Esophagus squamous epithelium (tissue), 5 donors: ENCODE measurements around the gene FOXQ1. TPM values are rescaled to one million over a fixed set of nuclear protein-coding genes. Genes with fewer than 3 reads are reported as not detected.

Experiments
- DNase-seq: peaks from one replicate; lab custom pipeline; 2025; lab: John Stamatoyannopoulos, UW
- H3K27ac ChIP-seq, 4 donors: fragments of 200-600 bp; sonication (generic); one replicate each; pipeline ENCODE4 v1.5.1; 2016 to 2019; ENCODE audit warnings: mild to moderate bottlenecking in 1 of 4
- H3K27me3 ChIP-seq, 4 donors: fragments of 200-600 bp; sonication (generic); 1 replicate in 3 of 4; 2 replicates in 1 of 4; pipeline versions ENCODE4 v1.5.1 to v1.6.0; 2017 to 2021; ENCODE audit warnings: antibody characterized with exemption in 1 of 4
- H3K36me3 ChIP-seq, 3 donors: fragments of 200-600 bp; sonication (generic); one replicate each; pipeline ENCODE4 v1.5.1; 2016 to 2019
- H3K4me1 ChIP-seq, 3 donors: fragments of 200-600 bp; sonication (generic); one replicate each; pipeline ENCODE4 v1.5.1; 2017 to 2019
- H3K4me3 ChIP-seq, 4 donors: fragments of 200-600 bp; sonication (generic); 1 replicate in 3 of 4; 2 replicates in 1 of 4; pipeline ENCODE4 v1.5.1; 2016 to 2019; ENCODE audit warnings: mild to moderate bottlenecking in 2 of 4, moderate library complexity in 1 of 4
- H3K9me3 ChIP-seq, 3 donors: fragments of 200-600 bp; sonication (generic); one replicate each; pipeline ENCODE4 v1.5.1; 2016 to 2019
- CTCF ChIP-seq, 6 experiments: fragments of 450-650 bp in 4 of 6; fragments of 200-600 bp in 2 of 6; sonication (generic) in 2 of 6; IDR thresholded peaks; one replicate each; pipeline ENCODE4 v1.5.1; 2016 to 2019; ENCODE audit warnings: antibody characterized with exemption in 6 of 6, mild to moderate bottlenecking in 4 of 6, moderate library complexity in 4 of 6
- POLR2A ChIP-seq, 4 donors: fragments of 450-650 bp; IDR thresholded peaks; one replicate each; pipeline ENCODE4 v1.6.1; 2017; ENCODE audit warnings: antibody characterized with exemption in 4 of 4, mild to moderate bottlenecking in 4 of 4, moderate library complexity in 3 of 4
- WGBS, 2 donors: methylation state at CpG; one replicate each; pipeline ENCODE4 v1.1.5; 2018; 5-methylcytosine and 5-hydroxymethylcytosine counted together
- intact Hi-C: fragments of 100-400 bp; cut with DNase I; formaldehyde crosslinking; loops from one replicate; pipeline ENCODE4 v1.15.0; 2022
- total RNA-seq, 4 donors: library from RNA; depleted of rRNA; stranded (reverse); fragments of >200 nt; gene quantifications; one replicate each; pipeline ENCODE4 v1.1.0, GENCODE V29; 2016
- donor health status: DM: yes; HTN: yes; CAD: no.

FOXQ1 gene, protein sequence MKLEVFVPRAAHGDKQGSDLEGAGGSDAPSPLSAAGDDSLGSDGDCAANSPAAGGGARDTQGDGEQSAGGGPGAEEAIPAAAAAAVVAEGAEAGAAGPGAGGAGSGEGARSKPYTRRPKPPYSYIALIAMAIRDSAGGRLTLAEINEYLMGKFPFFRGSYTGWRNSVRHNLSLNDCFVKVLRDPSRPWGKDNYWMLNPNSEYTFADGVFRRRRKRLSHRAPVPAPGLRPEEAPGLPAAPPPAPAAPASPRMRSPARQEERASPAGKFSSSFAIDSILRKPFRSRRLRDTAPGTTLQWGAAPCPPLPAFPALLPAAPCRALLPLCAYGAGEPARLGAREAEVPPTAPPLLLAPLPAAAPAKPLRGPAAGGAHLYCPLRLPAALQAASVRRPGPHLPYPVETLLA
- 10 to 100 TPM in 3 of 4 donors, 1 to 10 TPM in 1; 8.1 to 13.0 (median 10.7) TPM for total RNA-seq

DNA sequence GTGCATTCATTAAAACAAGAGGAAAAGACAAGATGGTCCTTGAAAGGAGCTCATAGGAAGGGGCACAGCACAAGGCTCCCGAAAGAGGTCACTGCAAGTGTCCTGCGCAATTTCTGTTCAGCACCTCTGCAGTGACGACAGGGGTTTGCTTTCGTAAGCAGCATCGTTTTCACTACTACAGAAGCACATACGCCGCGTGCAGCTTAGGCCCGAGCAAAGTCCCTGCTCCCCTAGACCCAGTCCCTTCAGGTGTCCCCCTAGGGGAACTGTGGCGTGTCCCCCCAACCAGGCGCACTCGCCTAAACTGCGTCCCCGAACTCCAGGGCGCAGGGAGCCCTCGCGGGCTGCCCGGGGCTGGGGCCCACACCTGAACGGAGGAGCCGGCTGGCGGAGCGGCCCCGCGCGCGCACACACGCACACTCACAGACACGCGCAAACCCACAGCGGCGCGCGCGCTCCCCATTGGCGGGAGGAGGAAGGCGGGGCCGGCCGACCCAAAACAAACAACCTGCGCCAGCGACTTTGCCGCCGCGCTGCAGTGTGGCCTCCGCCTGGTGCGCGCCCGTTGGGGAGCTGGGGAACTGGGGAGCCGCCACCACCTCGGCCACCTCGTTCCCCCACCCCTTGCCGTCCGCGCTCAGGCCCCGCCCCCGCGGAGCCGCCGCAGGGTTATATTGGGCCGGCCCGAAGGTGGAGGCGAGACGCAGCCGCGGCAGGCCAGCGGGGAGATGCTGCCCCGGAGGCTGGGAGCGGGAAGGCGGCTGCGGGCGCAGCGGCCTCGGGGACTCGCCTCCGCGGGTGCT lies at the start of gene FOXQ1:
FOXQ1 (plus strand) TSS at position 699 of the 803 bp plus-strand sequence. CDS start 607 bp downstream, outside the sequence.
- WGBS, 2 donors: 0% methylated on average over 6 to 19 of the region's 75 CpGs
- TF ChIP-seq CTCF (IDR thresholded peaks at IDR 0.05): no peak
- TF ChIP-seq POLR2A (IDR thresholded peaks at IDR 0.05): peak in 3 of 4 donors; percentile 4 to 87 (median 86)
- peaks cover 0 to 78% (median 0%) of the 10 kb centered on the region in 4 donors for H3K27me3 ChIP-seq
- DNase-seq: no peak
- peak within 1 kb of the TSS; percentile 62 to 75 (median 66) for H3K4me3 ChIP-seq
- intact Hi-C loops: no loop called here
- no peaks in the 10 kb centered on the region for H3K9me3 ChIP-seq
- H3K4me1 ChIP-seq: peaks cover 7 to 60% (median 9%) of the 10 kb centered on the region in 3 donors
- peak within 1 kb of the TSS; percentile 88 to 95 (median 92) for H3K27ac ChIP-seq
- no peaks in the 10 kb centered on the region for H3K36me3 ChIP-seq

GRCh38 chr6:1262704-1263038 lies 49.2 kb upstream of the FOXQ1 start:
- WGBS, 2 donors: 67 to 96% methylated on average over 6 of the region's 6 CpGs
- H3K4me1 ChIP-seq: peaks cover 0 to 9% (median 0%) of the 10 kb centered on the region in 3 donors
- no peaks in the 10 kb centered on the region for H3K36me3 ChIP-seq
- no peak overlapping the region for H3K4me3 ChIP-seq
- H3K27me3 ChIP-seq: no peaks in the 10 kb centered on the region
- intact Hi-C loops: no loop called here
- no peak for TF ChIP-seq CTCF (IDR thresholded peaks at IDR 0.05)
- TF ChIP-seq POLR2A (IDR thresholded peaks at IDR 0.05): no peak
- H3K9me3 ChIP-seq: no peaks in the 10 kb centered on the region
- H3K27ac ChIP-seq: no peak overlapping the region
- DNase-seq: no peak

DNA sequence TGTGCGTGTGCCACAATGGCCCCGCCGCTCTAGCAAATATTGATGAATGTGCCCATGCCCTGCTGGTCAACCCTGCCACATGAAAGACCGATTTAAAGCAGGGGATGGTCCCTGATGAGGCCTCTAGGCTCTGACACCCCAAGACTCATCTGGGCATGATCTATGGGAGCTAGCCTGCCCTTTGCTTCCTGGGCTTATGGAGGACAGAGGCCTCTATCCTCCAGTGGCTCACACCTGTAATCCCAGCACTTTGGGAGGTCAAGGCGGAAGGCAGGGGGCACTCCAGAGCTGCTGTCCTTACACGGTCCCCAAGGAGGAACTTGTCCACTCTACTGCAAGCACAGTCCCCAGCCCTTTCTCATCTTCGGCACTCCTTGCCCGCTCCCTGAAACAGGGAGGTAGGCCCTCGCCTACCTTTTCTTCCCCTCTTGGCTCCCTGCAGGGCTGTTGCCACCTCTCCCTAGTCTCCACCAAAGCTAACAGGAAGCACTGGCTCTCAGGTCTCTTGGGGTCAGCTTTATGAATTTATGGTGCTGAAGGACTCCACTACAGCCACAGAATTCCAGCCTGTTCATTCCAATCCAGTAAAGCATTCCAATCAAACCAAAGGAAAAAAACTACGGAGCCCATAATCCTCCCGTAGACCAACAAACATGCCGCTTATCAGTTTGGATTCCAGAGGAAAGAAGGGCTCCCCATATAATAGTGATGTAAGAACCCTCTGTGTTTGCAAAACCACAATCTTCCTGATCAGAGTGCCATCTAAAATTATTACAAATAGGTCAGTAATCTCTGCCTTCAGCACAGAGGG lies 48.7 kb upstream of the FOXQ1 start:
- DNase-seq: no peak
- 84 to 94% methylated on average over 8 to 12 of the region's 12 CpGs for WGBS, 2 donors
- intact Hi-C loops: no loop called here

GRCh38 chr6:1263850-1264377 lies 48.0 kb upstream of the FOXQ1 start:
- no peaks in the 10 kb centered on the region for H3K27me3 ChIP-seq
- no peaks in the 10 kb centered on the region for H3K36me3 ChIP-seq
- intact Hi-C loops: no loop called here
- DNase-seq: no peak
- peaks cover 0 to 9% (median 0%) of the 10 kb centered on the region in 3 donors for H3K4me1 ChIP-seq
- no peak overlapping the region for H3K27ac ChIP-seq
- H3K4me3 ChIP-seq: no peak overlapping the region
- no peaks in the 10 kb centered on the region for H3K9me3 ChIP-seq
- TF ChIP-seq POLR2A (IDR thresholded peaks at IDR 0.05): no peak
- TF ChIP-seq CTCF (IDR thresholded peaks at IDR 0.05): no peak
- WGBS, 2 donors: 78 to 80% methylated on average over 9 to 10 of the region's 10 CpGs

More for the DNA sequence above, 48.7 kb upstream of the FOXQ1 start:
- Histone ChIP-seq H3K9me3 (no peaks in the 10 kb centered on the region), H3K27me3 (no peaks in the 10 kb centered on the region), H3K4me3 (no peak overlapping the region), H3K36me3 (no peaks in the 10 kb centered on the region), H3K27ac (no peak overlapping the region), H3K4me1 (peaks cover 0 to 9% (median 0%) of the 10 kb centered on the region in 3 donors)
- TF ChIP-seq POLR2A (IDR thresholded peaks at IDR 0.05) (no peak), CTCF (IDR thresholded peaks at IDR 0.05) (no peak)
